Endothelial cell of umbilical vein (primary cell): ENCODE data around the gene NGEF. TPM values are rescaled to one million over a fixed set of nuclear protein-coding genes. Genes with fewer than 3 reads are reported as not detected.

Source experiments
- BruUV-seq: library from RNA; stranded (reverse); fragments of 400-500 nt; replicated peaks from 2 replicates; lab custom pipeline; 2021; lab: Mats Ljungman, UMichigan
- CTCF ChIA-PET: fragments of 300-600, 350-600 bp; sonication (Branson Sonifier 250); formaldehyde crosslinking; loops from one replicate; lab custom pipeline; 2021; ENCODE audit warnings: antibody characterized with exemption, inconsistent platforms; lab: Charles Lee
- POLR2A ChIA-PET: fragments of 300-600, 350-600 bp; sonication (Branson Sonifier 250); formaldehyde crosslinking; loops from one replicate; lab custom pipeline; 2021; ENCODE audit warnings: antibody characterized with exemption, inconsistent platforms; lab: Charles Lee
- DNase-seq: peaks from one replicate; pipeline ENCODE4 v3.0.0-alpha.2; 2011; ENCODE audit warnings: low read depth, low spot score
- FAIRE-seq: peaks from 2 replicates; lab custom pipeline; 2011; peaks lifted over from hg19 to GRCh38; lab: Jason Lieb, UNC
- H2AFZ ChIP-seq: 2 replicates; pipeline ENCODE4 v1.6.0; 2012; ENCODE audit warnings: low read depth, low read length, control low read depth, inconsistent platforms
- H3K27ac ChIP-seq: 2 replicates; pipeline ENCODE4 v1.5.1; 2011; ENCODE audit warnings: low read depth, mild to moderate bottlenecking, control low read depth, low read length, moderate library complexity; ENCODE audit not compliant: insufficient read depth
- H3K27me3 ChIP-seq, 2 experiments: 2 replicates each; pipeline versions ENCODE4 v1.6.0 to v1.6.1; 2011; ENCODE audit warnings: low read length in 2 of 2, mixed read lengths in 1 of 2; ENCODE audit not compliant: control insufficient read depth in 2 of 2, insufficient read depth in 2 of 2
- H3K36me3 ChIP-seq, 2 experiments: 2 replicates in 1 of 2; 3 replicates in 1 of 2; pipeline ENCODE4 v1.5.1; 2011; ENCODE audit warnings: low read length in 2 of 2, mild to moderate bottlenecking in 1 of 2, moderate library complexity in 1 of 2; ENCODE audit not compliant: control insufficient read depth in 2 of 2, insufficient read depth in 2 of 2; ENCODE audit errors: extremely low read depth in 1 of 2
- H3K4me1 ChIP-seq: 3 replicates; pipeline ENCODE4 v1.5.1; 2011; ENCODE audit warnings: mild to moderate bottlenecking, low read length; ENCODE audit not compliant: control insufficient read depth, insufficient read depth; ENCODE audit errors: extremely low read depth
- H3K4me2 ChIP-seq: 2 replicates; pipeline ENCODE4 v1.6.1; 2011; ENCODE audit warnings: low read length, control low read depth, mixed read lengths; ENCODE audit not compliant: insufficient read depth
- H3K4me3 ChIP-seq, 3 experiments: fragments of 200-600 bp in 1 of 3; sonication (generic), shearing (Covaris generic) in 1 of 3; replicated peaks in 1 of 3; 2 replicates each; pipeline ENCODE4 v1.5.1; 2011 to 2016; ENCODE audit warnings: control low read depth in 3 of 3, low read length in 3 of 3, mild to moderate bottlenecking in 2 of 3, inconsistent platforms in 1 of 3, low read depth in 1 of 3, moderate library complexity in 1 of 3; ENCODE audit not compliant: insufficient read depth in 1 of 3
- H3K79me2 ChIP-seq: 2 replicates; pipeline ENCODE4 v1.6.0; 2012; ENCODE audit warnings: low read length, inconsistent platforms; ENCODE audit not compliant: control insufficient read depth, insufficient read depth
- H3K9ac ChIP-seq: replicated peaks from 2 replicates; pipeline ENCODE3; 2011; ENCODE audit warnings: low read length, control low read depth; ENCODE audit not compliant: insufficient read depth; ENCODE audit errors: extremely low read depth
- H3K9me1 ChIP-seq: replicated peaks from 3 replicates; pipeline ENCODE4 v1.6.0; 2011; ENCODE audit warnings: mild to moderate bottlenecking, low read length; ENCODE audit not compliant: control insufficient read depth, insufficient read depth; ENCODE audit errors: extremely low read depth
- H3K9me3 ChIP-seq: replicated peaks from 2 replicates; pipeline ENCODE4 v1.5.1; 2012; ENCODE audit warnings: low read length, inconsistent platforms; ENCODE audit not compliant: control insufficient read depth, insufficient read depth
- H4K20me1 ChIP-seq: replicated peaks from 2 replicates; pipeline ENCODE3; 2011; ENCODE audit warnings: mild to moderate bottlenecking, low read length; ENCODE audit not compliant: control insufficient read depth, insufficient read depth; ENCODE audit errors: extremely low read depth
- CTCF ChIP-seq, 2 donors: IDR thresholded peaks; 1 replicate in 1 of 2; 2 replicates in 1 of 2; pipeline ENCODE4 v1.5.1; 2011; ENCODE audit warnings: low read length in 2 of 2, mild to moderate bottlenecking in 2 of 2, moderate library complexity in 2 of 2, control low read depth in 1 of 2, inconsistent platforms in 1 of 2, low read depth in 1 of 2; ENCODE audit not compliant: insufficient read depth in 1 of 2; ENCODE audit errors: extremely low read depth in 1 of 2
- EZH2 ChIP-seq: IDR thresholded peaks from 2 replicates; pipeline ENCODE4 v1.6.1; 2012; ENCODE audit warnings: borderline replicate concordance, low read depth, mild to moderate bottlenecking, moderate library complexity, low read length, inconsistent platforms; ENCODE audit not compliant: severe bottlenecking
- FOS ChIP-seq: IDR thresholded peaks from 2 replicates; pipeline ENCODE4 v1.6.1; 2011; ENCODE audit warnings: mild to moderate bottlenecking, low read length, moderate library complexity, borderline replicate concordance; ENCODE audit not compliant: insufficient read depth
- GATA2 ChIP-seq: IDR thresholded peaks from 2 replicates; pipeline ENCODE4 v1.7.0; 2011; ENCODE audit warnings: low read depth, mild to moderate bottlenecking, moderate library complexity, mixed read lengths, low read length; ENCODE audit not compliant: insufficient read length, insufficient read depth
- JUN ChIP-seq: IDR thresholded peaks from 2 replicates; pipeline ENCODE4 v1.6.1; 2011; ENCODE audit warnings: borderline replicate concordance, low read depth; ENCODE audit not compliant: insufficient read length, insufficient read depth
- MAX ChIP-seq: IDR thresholded peaks from 2 replicates; pipeline ENCODE4 v1.6.1; 2011; ENCODE audit not compliant: insufficient read depth, insufficient read length
- MYC ChIP-seq: IDR thresholded peaks from one replicate; pipeline ENCODE4 v1.6.1; 2011; ENCODE audit warnings: mild to moderate bottlenecking, low read depth, low read length
- dilution Hi-C: fragments of 300-500 bp; cut with MboI; formaldehyde crosslinking; loops from one replicate; pipeline ENCODE4 v1.15.0; 2019; ENCODE audit warnings: low sequenced_read_pairs; ENCODE audit not compliant: extremely low pct_ligation_motif_present
- intact Hi-C: fragments of 100-400 bp; cut with micrococcal nuclease; formaldehyde crosslinking; loops from one replicate; pipeline ENCODE4 v1.10.0; 2022
- polyA plus RNA-seq, 4 experiments: library from polyadenylated mRNA; depleted of rRNA in 3 of 4; stranded (reverse) in 3 of 4; unstranded in 1 of 4; fragments of >200 nt; gene quantifications; 2 replicates each; pipeline versions ENCODE4 v1.2.1 to v1.2.3, GENCODE V29; 2011 to 2012; ENCODE audit warnings: missing spikeins in 1 of 4
- total RNA-seq: library from RNA; stranded (reverse); gene quantifications from 2 replicates; pipeline ENCODE4 v1.2.3, GENCODE V29; 2021

The NGEF gene
- total and polyA plus RNA-seq, 2 donors (not counting 3 experiments of a cell fraction or from before 2014, with no cell fraction given) = 0.22 to 0.41 TPM

GRCh38 chr2:232896720-232897597 is 116.1 kb downstream of the NGEF start:
- TF ChIP-seq EZH2 = no peak
- TF ChIP-seq FOS = no peak
- no peak for TF ChIP-seq MYC
- no peak for TF ChIP-seq GATA2
- TF ChIP-seq JUN = no peak
- no peak for TF ChIP-seq CTCF (IDR thresholded peaks at IDR 0.05; ENCODE audit: extremely low read depth in 1 of 2, insufficient read depth in 1 of 2, low read depth in 1 of 2, low read length in 2 of 2)
- no peak for TF ChIP-seq MAX
- no peaks in the 10 kb centered on the region for H3K9me1 ChIP-seq
- no peak overlapping the region for H3K27ac ChIP-seq
- no peaks in the 10 kb centered on the region for H3K27me3 ChIP-seq
- dilution Hi-C loops = no loop called here
- no TSS peak for BruUV-seq
- H3K4me3 ChIP-seq = no peak overlapping the region
- no peaks in the 10 kb centered on the region for H3K36me3 ChIP-seq
- no peaks in the 10 kb centered on the region for H4K20me1 ChIP-seq
- intact Hi-C loops = no loop called here
- POLR2A ChIA-PET = no interaction called here
- H3K9ac ChIP-seq = no peak overlapping the region
- FAIRE-seq (no peak), DNase-seq (no peak)
- no peak overlapping the region for H2AFZ ChIP-seq
- peaks cover 10% of the 10 kb centered on the region for H3K4me1 ChIP-seq
- CTCF ChIA-PET = interaction anchor here (0.7 kb wide), 1 partner anchor 44 kb away, joined by 3 read pairs; no protein-coding TSS in a partner anchor
- H3K4me2 ChIP-seq = no peak overlapping the region
- H3K79me2 ChIP-seq = no peaks in the 10 kb centered on the region
- H3K9me3 ChIP-seq = no peaks in the 10 kb centered on the region
